H1 (cell line): ENCODE measurements around the gene PRUNE1. TPM values are rescaled to one million over a fixed set of nuclear protein-coding genes. Genes with fewer than 3 reads are reported as not detected.

Source experiments
- CTCF ChIA-PET: fragments of 300-600 bp; sonication (Branson Sonifier 250); formaldehyde crosslinking; loops from one replicate; lab custom pipeline; 2021; ENCODE audit not compliant: partially characterized antibody; lab: Charles Lee
- POLR2A ChIA-PET: fragments of 300-600 bp; sonication (Branson Sonifier 250); formaldehyde crosslinking; loops from one replicate; lab custom pipeline; 2021; ENCODE audit warnings: inconsistent platforms; ENCODE audit not compliant: partially characterized antibody; lab: Charles Lee
- DNase-seq, 2 experiments: peaks; one replicate each; pipeline versions ENCODE4 v3.0.0 to v3.0.0-alpha.2; 2010 to 2022; ENCODE audit warnings: low spot score in 2 of 2, low read depth in 1 of 2, mixed read lengths in 1 of 2
- FAIRE-seq: peaks from 2 replicates; lab custom pipeline; 2011; peaks lifted over from hg19 to GRCh38; lab: Jason Lieb, UNC
- H2AFZ ChIP-seq: 2 replicates; pipeline ENCODE4 v1.8.1; 2012; ENCODE audit warnings: low read length, inconsistent platforms
- H2AK5ac ChIP-seq: 2 replicates; pipeline ENCODE4 v1.6.1; 2013; ENCODE audit warnings: low read depth, low read length
- H2BK120ac ChIP-seq: replicated peaks from 2 replicates; pipeline ENCODE3; 2013; ENCODE audit warnings: low read depth, low read length, inconsistent platforms
- H2BK12ac ChIP-seq: 2 replicates; pipeline ENCODE4 v1.6.1; 2013; ENCODE audit warnings: low read depth, low read length
- H2BK15ac ChIP-seq: 2 replicates; pipeline ENCODE4 v1.6.1; 2013; ENCODE audit warnings: low read length
- H2BK20ac ChIP-seq: 2 replicates; pipeline ENCODE4 v1.6.1; 2013; ENCODE audit warnings: low read length
- H2BK5ac ChIP-seq: 2 replicates; pipeline ENCODE4 v1.6.1; 2013; ENCODE audit warnings: low read depth, low read length
- H3K14ac ChIP-seq: 2 replicates; pipeline ENCODE4 v1.6.1; 2013; ENCODE audit warnings: inconsistent platforms; ENCODE audit not compliant: insufficient read length
- H3K18ac ChIP-seq: 2 replicates; pipeline ENCODE4 v1.6.1; 2013; ENCODE audit warnings: low read length; ENCODE audit errors: extremely low read depth
- H3K23ac ChIP-seq: 2 replicates; pipeline ENCODE4 v1.6.1; 2013; ENCODE audit warnings: inconsistent platforms; ENCODE audit not compliant: insufficient read length
- H3K23me2 ChIP-seq: 2 replicates; pipeline ENCODE4 v1.6.1; 2013; ENCODE audit warnings: low read depth, low read length
- H3K27ac ChIP-seq: 2 replicates; pipeline ENCODE4 v1.6.1; 2011; ENCODE audit warnings: low read depth, low read length, inconsistent platforms
- H3K27me3 ChIP-seq, 4 experiments: replicated peaks in 1 of 4; 1 replicate in 1 of 4; 2 replicates in 3 of 4; pipeline versions ENCODE4 v1.6.1 to v1.8.1; 2011 to 2013; ENCODE audit warnings: low read length in 3 of 4, mild to moderate bottlenecking in 3 of 4, inconsistent platforms in 2 of 4, mixed read lengths in 2 of 4, moderate library complexity in 1 of 4; ENCODE audit not compliant: control insufficient read depth in 3 of 4, insufficient read depth in 3 of 4; ENCODE audit errors: extremely low read depth in 1 of 4
- H3K36me3 ChIP-seq, 4 experiments: 2 replicates each; pipeline versions ENCODE4 v1.6.1 to v1.8.1; 2011 to 2013; ENCODE audit warnings: mild to moderate bottlenecking in 4 of 4, low read length in 3 of 4, moderate library complexity in 2 of 4, control low read depth in 1 of 4, inconsistent platforms in 1 of 4; ENCODE audit not compliant: insufficient read depth in 4 of 4, control insufficient read depth in 2 of 4
- H3K4ac ChIP-seq: replicated peaks from 2 replicates; pipeline ENCODE3; 2013; ENCODE audit warnings: low read length, low read depth, mixed read lengths, inconsistent platforms; ENCODE audit not compliant: insufficient read length
- H3K4me1 ChIP-seq, 4 experiments: replicated peaks in 1 of 4; 1 replicate in 1 of 4; 2 replicates in 3 of 4; pipeline versions ENCODE4 v1.6.1 to v1.8.1; 2011 to 2013; ENCODE audit warnings: low read length in 3 of 4, inconsistent platforms in 2 of 4, mixed read lengths in 1 of 4; ENCODE audit not compliant: insufficient read depth in 4 of 4, control insufficient read depth in 3 of 4
- H3K4me2 ChIP-seq, 2 experiments: 2 replicates each; pipeline versions ENCODE4 v1.6.1 to v1.8.1; 2011 to 2013; ENCODE audit warnings: low read depth in 2 of 2, low read length in 2 of 2, control low read depth in 1 of 2, inconsistent platforms in 1 of 2, mild to moderate bottlenecking in 1 of 2; ENCODE audit not compliant: insufficient read depth in 1 of 2
- H3K4me3 ChIP-seq, 4 experiments: fragments of 200-600, 300-600 bp in 1 of 4; sonication (generic), shearing (Covaris generic), sonication (Bioruptor Twin) in 1 of 4; 2 replicates each; pipeline versions ENCODE4 v1.5.1 to v1.8.1; 2011 to 2016; ENCODE audit warnings: low read length in 4 of 4, low read depth in 3 of 4, control low read depth in 2 of 4, inconsistent platforms in 2 of 4, mild to moderate bottlenecking in 2 of 4, mixed read lengths in 1 of 4, moderate library complexity in 1 of 4; ENCODE audit not compliant: insufficient read depth in 2 of 4; ENCODE audit errors: extremely low read depth in 1 of 4
- H3K56ac ChIP-seq: replicated peaks from 2 replicates; pipeline ENCODE3; 2013; ENCODE audit warnings: low read depth, mild to moderate bottlenecking, mixed read lengths, low read length, inconsistent platforms; ENCODE audit not compliant: insufficient read length
- H3K79me1 ChIP-seq: 2 replicates; pipeline ENCODE4 v1.6.1; 2013; ENCODE audit warnings: low read depth, low read length, control low read depth
- H3K79me2 ChIP-seq, 2 experiments: 2 replicates each; pipeline versions ENCODE4 v1.6.1 to v1.8.1; 2012 to 2013; ENCODE audit warnings: low read length in 2 of 2, mild to moderate bottlenecking in 2 of 2, inconsistent platforms in 1 of 2; ENCODE audit not compliant: insufficient read depth in 2 of 2, control insufficient read depth in 1 of 2
- H3K9ac ChIP-seq, 4 experiments: replicated peaks in 1 of 4; 1 replicate in 1 of 4; 2 replicates in 3 of 4; pipeline versions ENCODE4 v1.6.1 to v1.8.1; 2011 to 2013; ENCODE audit warnings: low read depth in 3 of 4, low read length in 3 of 4, control low read depth in 2 of 4, mild to moderate bottlenecking in 2 of 4, moderate library complexity in 2 of 4, inconsistent platforms in 1 of 4; ENCODE audit errors: extremely low read depth in 1 of 4
- H3K9me3 ChIP-seq, 2 experiments: 2 replicates each; pipeline versions ENCODE4 v1.6.1 to v1.8.1; 2012 to 2013; ENCODE audit warnings: mild to moderate bottlenecking in 2 of 2, moderate library complexity in 2 of 2, control low read depth in 1 of 2, inconsistent platforms in 1 of 2, low read depth in 1 of 2, low read length in 1 of 2, mixed read lengths in 1 of 2; ENCODE audit not compliant: insufficient read depth in 2 of 2
- H4K20me1 ChIP-seq, 2 experiments: replicated peaks in 1 of 2; 2 replicates each; pipeline versions ENCODE3 to v1.8.1; 2011 to 2013; ENCODE audit warnings: inconsistent platforms in 2 of 2, low read length in 2 of 2, mild to moderate bottlenecking in 1 of 2; ENCODE audit not compliant: insufficient read depth in 2 of 2, control insufficient read depth in 1 of 2
- H4K5ac ChIP-seq: 2 replicates; pipeline ENCODE4 v1.6.1; 2013; ENCODE audit warnings: low read length, low read depth, mixed read lengths, inconsistent platforms; ENCODE audit not compliant: insufficient read length
- H4K8ac ChIP-seq: 2 replicates; pipeline ENCODE4 v1.8.0; 2013; ENCODE audit warnings: mild to moderate bottlenecking, moderate library complexity, low read length, inconsistent platforms; ENCODE audit not compliant: insufficient read depth; ENCODE audit errors: extremely low read depth
- H4K91ac ChIP-seq: replicated peaks from 2 replicates; pipeline ENCODE3; 2013; ENCODE audit warnings: low read length, mixed read lengths, inconsistent platforms; ENCODE audit not compliant: insufficient read length
- CTBP2 ChIP-seq: IDR thresholded peaks from 2 replicates; pipeline ENCODE4 v1.7.0; 2011; ENCODE audit warnings: borderline replicate concordance, mild to moderate bottlenecking, moderate library complexity, mixed read lengths, low read length; ENCODE audit not compliant: insufficient read depth, insufficient read length
- EP300 ChIP-seq, 2 experiments: IDR thresholded peaks; 1 replicate in 1 of 2; 2 replicates in 1 of 2; pipeline ENCODE4 v1.6.1; 2011 to 2012; ENCODE audit warnings: low read depth in 2 of 2, low read length in 2 of 2, mild to moderate bottlenecking in 2 of 2, borderline replicate concordance in 1 of 2, inconsistent platforms in 1 of 2, moderate library complexity in 1 of 2
- GTF2F1 ChIP-seq: IDR thresholded peaks from 2 replicates; pipeline ENCODE4 v1.6.1; 2012; ENCODE audit warnings: low read depth, low read length, improper control_type of control experiment, borderline replicate concordance
- KDM5A ChIP-seq: fragments of 200-600 bp; IDR thresholded peaks from 2 replicates; pipeline ENCODE4 v1.7.1; 2012; ENCODE audit warnings: mild to moderate bottlenecking, low read length, inconsistent platforms, mixed read lengths
- MAFK ChIP-seq: IDR thresholded peaks from 2 replicates; pipeline ENCODE4 v1.6.1; 2012; ENCODE audit warnings: low read depth, mild to moderate bottlenecking, improper control_type of control experiment, low read length
- RBBP5 ChIP-seq: IDR thresholded peaks from 2 replicates; pipeline ENCODE4 v1.7.1; 2012; ENCODE audit warnings: low read depth, mild to moderate bottlenecking, inconsistent platforms, low read length, moderate library complexity, borderline replicate concordance
- SIN3A ChIP-seq, 2 experiments: IDR thresholded peaks in 1 of 2; conservative IDR thresholded peaks in 1 of 2; 2 replicates each; pipeline ENCODE4 v1.6.1; 2011 to 2012; ENCODE audit warnings: low read length in 2 of 2, improper control_type of control experiment in 1 of 2, low read depth in 1 of 2, mild to moderate bottlenecking in 1 of 2
- SP1 ChIP-seq: IDR thresholded peaks from 2 replicates; pipeline ENCODE4 v1.6.1; 2011; ENCODE audit warnings: low read depth, low read length
- SUZ12 ChIP-seq: fragments of 200-600 bp; sonication (generic); IDR thresholded peaks from 2 replicates; pipeline ENCODE4 v1.6.1; 2012; ENCODE audit warnings: mild to moderate bottlenecking, inconsistent platforms, low read length, moderate library complexity, mixed read lengths
- TEAD4 ChIP-seq: IDR thresholded peaks from 2 replicates; pipeline ENCODE4 v1.6.1; 2012; ENCODE audit warnings: low read depth, low read length, inconsistent platforms, mixed read lengths
- WGBS, 2 experiments: shearing (Covaris generic) in 1 of 2; methylation state at CpG; one replicate each; pipeline versions ENCODE4 v1.1.6 to v1.1.7; 2013 to 2015; ENCODE audit warnings: low lambda C conversion rate in 2 of 2, mixed read lengths in 2 of 2, inconsistent platforms in 1 of 2, low coverage in 1 of 2, missing lambda C conversion rate in 1 of 2; ENCODE audit not compliant: insufficient replicate concordance in 2 of 2, insufficient coverage in 1 of 2, insufficient read length in 1 of 2; ENCODE audit errors: extremely low coverage in 1 of 2, missing lambda C conversion rate in 1 of 2; 5-methylcytosine and 5-hydroxymethylcytosine counted together
- polyA plus RNA-seq, 7 experiments: library from polyadenylated mRNA; depleted of rRNA in 3 of 7; stranded (reverse) in 5 of 7; unstranded in 2 of 7; fragments of >200 nt in 5 of 7; fragments of 200-250 nt in 2 of 7; gene quantifications; 1 replicate in 5 of 7; 2 replicates in 1 of 7; 4 replicates in 1 of 7; pipeline versions ENCODE4 v1.2.1 to v1.2.3, GENCODE V29; 2011 to 2013; ENCODE audit warnings: missing spikeins in 2 of 7, mixed read lengths in 2 of 7
- total RNA-seq: library from RNA; stranded (reverse); fragmentation: NEBNext Ultra II Directional; extraction: Animal tissue kit (Norgen Biotek cat#: 25700); gene quantifications from 2 replicates; pipeline ENCODE4 v1.2.1, GENCODE V29; 2021

PRUNE1 gene
- total and polyA plus RNA-seq, 2 of the 8 experiments (the other 6 are each of a cell fraction or from before 2014, with no cell fraction given): 32.8 to 54.2 TPM

- H2BK5ac ChIP-seq: no peak overlapping the region
- POLR2A ChIA-PET: interaction anchor here (0.7 to 1.2 kb wide), 4 partner anchors 19 to 276 kb away, joined by 3 to 4 read pairs (median 4); no protein-coding TSS in a partner anchor
- DNase-seq: no peak
- H3K27me3 ChIP-seq: no peaks in the 10 kb centered on the region
- H3K9me3 ChIP-seq: no peaks in the 10 kb centered on the region
- H3K4me2 ChIP-seq: no peak overlapping the region
- H2AFZ ChIP-seq: no peak overlapping the region
- no peaks in the 10 kb centered on the region for H3K23me2 ChIP-seq
- no peak overlapping the region for H3K27ac ChIP-seq
- no peak overlapping the region for H3K18ac ChIP-seq
- no peaks in the 10 kb centered on the region for H4K20me1 ChIP-seq
- no peak overlapping the region for H2BK120ac ChIP-seq
- H2BK12ac ChIP-seq: no peak overlapping the region
- H4K91ac ChIP-seq: no peak overlapping the region
- H3K36me3 ChIP-seq: peaks cover 0 to 7% (median 5%) of the 10 kb centered on the region in 4 experiments; a peak in 6 of 8 replicates
- H3K4me3 ChIP-seq: no peak overlapping the region
- TF ChIP-seq EP300 (IDR thresholded peaks at IDR 0.05; ENCODE audit: borderline replicate concordance in 1 of 2, low read depth in 2 of 2, low read length in 2 of 2): no peak
- TF ChIP-seq MAFK: no peak
- TF ChIP-seq RBBP5: no peak
- TF ChIP-seq TEAD4: no peak
- TF ChIP-seq KDM5A: no peak
- no peak for TF ChIP-seq CTBP2
- TF ChIP-seq SIN3A (conservative IDR thresholded peaks at IDR 0.05 in 1 of 2, IDR thresholded peaks at IDR 0.05 in 1 of 2; ENCODE audit: low read depth in 1 of 2, low read length in 2 of 2): no peak
- no peak for TF ChIP-seq SP1
- TF ChIP-seq GTF2F1: no peak
- TF ChIP-seq SUZ12: no peak
- TF ChIP-seq, all 59 proteins: peak for 0
- CTCF ChIA-PET: interaction anchor here (1.2 to 7.8 kb wide), 4 partner anchors 18 to 156 kb away, joined by 3 to 142 read pairs (median 4); partner anchors contain the start of genes ANXA9 and TNFAIP8L2
- no peaks in the 10 kb centered on the region for H3K79me1 ChIP-seq
- no peak overlapping the region for H3K56ac ChIP-seq
- H3K4me1 ChIP-seq: peaks cover 0 to 4% (median 0%) of the 10 kb centered on the region in 4 experiments; a peak in 1 of 7 replicates
- no peak overlapping the region for H3K23ac ChIP-seq
- H3K4ac ChIP-seq: no peak overlapping the region
- no peak overlapping the region for H3K14ac ChIP-seq
- no peak overlapping the region for H2BK20ac ChIP-seq
- no peak overlapping the region for H4K8ac ChIP-seq
- no peak for FAIRE-seq
- no peak overlapping the region for H2AK5ac ChIP-seq
- H3K79me2 ChIP-seq: no peaks in the 10 kb centered on the region
- no peak overlapping the region for H3K9ac ChIP-seq
- H4K5ac ChIP-seq: no peak overlapping the region
- H2BK15ac ChIP-seq: no peak overlapping the region
- whole genome bisulfite sequencing, 2 experiments: 97% methylated on average over 3 of the region's 3 CpGs; no CpG with 5 or more reads in 1 of the 2 experiments
These were observed 7.8 kb upstream of the PRUNE1 start for GRCh38 chr1:151000408-151000807.
